NT2/D1 (cell line): Measurements from ENCODE around the gene SYNGR1.

ENCODE experiments used
- DNase-seq: peaks from one replicate; pipeline ENCODE4 v3.0.0-alpha.2; 2011; ENCODE audit warnings: low read depth, low spot score
- H3K27me3 ChIP-seq: 2 replicates; pipeline ENCODE4 v1.6.0; 2011; ENCODE audit warnings: mild to moderate bottlenecking; ENCODE audit not compliant: insufficient read length, insufficient read depth
- H3K36me3 ChIP-seq: 2 replicates; pipeline ENCODE4 v1.6.1; 2011; ENCODE audit warnings: mild to moderate bottlenecking, low read length, mixed read lengths; ENCODE audit not compliant: insufficient read depth, insufficient read length
- H3K4me1 ChIP-seq: 2 replicates; pipeline ENCODE4 v1.5.1; 2011; ENCODE audit not compliant: insufficient read depth, insufficient read length
- H3K4me3 ChIP-seq: 2 replicates; pipeline ENCODE4 v1.5.1; 2011; ENCODE audit warnings: low read depth; ENCODE audit not compliant: insufficient read length
- H3K9ac ChIP-seq: 2 replicates; pipeline ENCODE4 v1.6.0; 2011; ENCODE audit warnings: low read depth; ENCODE audit not compliant: insufficient read length
- H3K9me3 ChIP-seq: 2 replicates; pipeline ENCODE4 v1.5.1; 2011; ENCODE audit warnings: mild to moderate bottlenecking, low read length; ENCODE audit not compliant: insufficient read depth
- SUZ12 ChIP-seq: IDR thresholded peaks from 2 replicates; pipeline ENCODE4 v1.6.1; 2011; ENCODE audit not compliant: insufficient read length, insufficient read depth; ENCODE audit errors: extremely low read depth
- YY1 ChIP-seq: IDR thresholded peaks from 2 replicates; pipeline ENCODE4 v1.6.1; 2011; ENCODE audit not compliant: insufficient read length, insufficient read depth
- ZNF274 ChIP-seq: IDR thresholded peaks from 2 replicates; pipeline ENCODE4 v1.6.1; 2011; ENCODE audit warnings: mild to moderate bottlenecking, low read depth, low read length

The SYNGR1 gene

GRCh38 chr22:39395936-39396796 lies 46.4 kb downstream of the SYNGR1 start:
- Histone ChIP-seq H3K9me3 (no peaks in the 10 kb centered on the region), H3K27me3 (no peaks in the 10 kb centered on the region), H3K4me1 (peaks cover 2% of the 10 kb centered on the region), H3K4me3 (no peak overlapping the region), H3K36me3 (no peaks in the 10 kb centered on the region), H3K9ac (no peak overlapping the region)
- TF ChIP-seq YY1 (no peak), ZNF274 (no peak), SUZ12 (no peak)
- no peak for DNase-seq

GRCh38 chr22:39396797-39397195 lies 47.0 kb downstream of the SYNGR1 start:
- no peak for DNase-seq
- no peak overlapping the region for H3K4me3 ChIP-seq
- no peaks in the 10 kb centered on the region for H3K27me3 ChIP-seq
- no peak overlapping the region for H3K9ac ChIP-seq
- TF ChIP-seq ZNF274: no peak
- TF ChIP-seq SUZ12: no peak
- no peak for TF ChIP-seq YY1
- no peaks in the 10 kb centered on the region for H3K9me3 ChIP-seq
- peaks cover 2% of the 10 kb centered on the region for H3K4me1 ChIP-seq
- H3K36me3 ChIP-seq: peaks cover 3% of the 10 kb centered on the region

GRCh38 chr22:39401301-39401631 lies 51.5 kb downstream of the SYNGR1 start:
- no peak overlapping the region for H3K9ac ChIP-seq
- H3K36me3 ChIP-seq: peaks cover 28% of the 10 kb centered on the region
- no peaks in the 10 kb centered on the region for H3K9me3 ChIP-seq
- H3K4me1 ChIP-seq: peaks cover 2% of the 10 kb centered on the region
- no peaks in the 10 kb centered on the region for H3K27me3 ChIP-seq
- no peak for TF ChIP-seq SUZ12
- no peak for TF ChIP-seq ZNF274
- TF ChIP-seq YY1: no peak
- no peak for DNase-seq
- no peak overlapping the region for H3K4me3 ChIP-seq

- Histone ChIP-seq H3K36me3 (peaks cover 28% of the 10 kb centered on the region), H3K9ac (no peak overlapping the region), H3K4me3 (no peak overlapping the region), H3K9me3 (no peaks in the 10 kb centered on the region), H3K27me3 (no peaks in the 10 kb centered on the region), H3K4me1 (peaks cover under 1% of the 10 kb centered on the region)
- no peak for DNase-seq
- no peak for TF ChIP-seq SUZ12
- TF ChIP-seq YY1: no peak
- no peak for TF ChIP-seq ZNF274
Observed at GRCh38 chr22:39405346-39406085, 55.7 kb downstream of the SYNGR1 start.

- Histone ChIP-seq H3K36me3 (peaks cover 12% of the 10 kb centered on the region), H3K4me1 (no peaks in the 10 kb centered on the region), H3K9ac (no peak overlapping the region), H3K9me3 (no peaks in the 10 kb centered on the region), H3K27me3 (no peaks in the 10 kb centered on the region), H3K4me3 (no peak overlapping the region)
- no peak for DNase-seq
- TF ChIP-seq ZNF274: no peak
- no peak for TF ChIP-seq SUZ12
- TF ChIP-seq YY1: no peak
Observed at GRCh38 chr22:39408173-39408572, 58.4 kb downstream of the SYNGR1 start.

GRCh38 chr22:39408807-39409206 lies 59.0 kb downstream of the SYNGR1 start:
- Histone ChIP-seq H3K9me3 (no peaks in the 10 kb centered on the region), H3K36me3 (peaks cover 10% of the 10 kb centered on the region), H3K27me3 (no peaks in the 10 kb centered on the region), H3K9ac (no peak overlapping the region), H3K4me3 (no peak overlapping the region), H3K4me1 (no peaks in the 10 kb centered on the region)
- TF ChIP-seq ZNF274: no peak
- DNase-seq: no peak

GRCh38 chr22:39409516-39410029 lies 59.8 kb downstream of the SYNGR1 start:
- H3K4me3 ChIP-seq: no peak overlapping the region
- no peak for DNase-seq
- no peaks in the 10 kb centered on the region for H3K27me3 ChIP-seq
- peaks cover 4% of the 10 kb centered on the region for H3K36me3 ChIP-seq
- no peaks in the 10 kb centered on the region for H3K4me1 ChIP-seq
- TF ChIP-seq SUZ12 (no peak), YY1 (no peak), ZNF274 (no peak)
- no peak overlapping the region for H3K9ac ChIP-seq
- no peaks in the 10 kb centered on the region for H3K9me3 ChIP-seq
